Brain microvascular endothelial cell (primary cell): Measurements from ENCODE around the gene MYO3B.

Experiments
- DNase-seq: peaks from one replicate; pipeline ENCODE4 v3.0.0-alpha.2; 2020
- H3K27ac ChIP-seq: fragments of 250-450 bp; sonication (Bioruptor Pico); 2 replicates; pipeline ENCODE4 v1.5.1; 2020; ENCODE audit warnings: mild to moderate bottlenecking, moderate library complexity
- H3K27me3 ChIP-seq: fragments of 250-450 bp; sonication (Bioruptor Pico); replicated peaks from 2 replicates; pipeline ENCODE4 v1.5.1; 2020; ENCODE audit warnings: mild to moderate bottlenecking
- H3K36me3 ChIP-seq: fragments of 250-450 bp; sonication (Bioruptor Pico); replicated peaks from 2 replicates; pipeline ENCODE4 v1.5.1; 2020; ENCODE audit warnings: mild to moderate bottlenecking
- H3K4me3 ChIP-seq: 2 replicates; pipeline ENCODE4 v1.5.1; 2011; ENCODE audit warnings: low read depth, mild to moderate bottlenecking, control low read depth, low read length, moderate library complexity
- in situ Hi-C: cut with HindIII; loops from 2 replicates; pipeline ENCODE4 v1.10.0; 2017; ENCODE audit warnings: low sequenced_read_pairs, low pct_ligation_motif_present
- TF ChIP-seq, protein P1 (sequence below): IDR thresholded peaks from 2 replicates; pipeline ENCODE4 v1.5.1; 2011; ENCODE audit warnings: low read depth, mild to moderate bottlenecking, moderate library complexity, low read length, control low read depth, inconsistent platforms; ENCODE audit errors: missing control alignments

Gene MYO3B

GRCh38 chr2:170142502-170142901, 35.4 kb upstream of the MYO3B start:
- DNase-seq = no peak
- Histone ChIP-seq H3K36me3 (no peaks in the 10 kb centered on the region), H3K27ac (no peak overlapping the region), H3K4me3 (no peak overlapping the region), H3K27me3 (no peaks in the 10 kb centered on the region)
- in situ Hi-C loops = no loop called here
- TF ChIP-seq, protein P1, sequence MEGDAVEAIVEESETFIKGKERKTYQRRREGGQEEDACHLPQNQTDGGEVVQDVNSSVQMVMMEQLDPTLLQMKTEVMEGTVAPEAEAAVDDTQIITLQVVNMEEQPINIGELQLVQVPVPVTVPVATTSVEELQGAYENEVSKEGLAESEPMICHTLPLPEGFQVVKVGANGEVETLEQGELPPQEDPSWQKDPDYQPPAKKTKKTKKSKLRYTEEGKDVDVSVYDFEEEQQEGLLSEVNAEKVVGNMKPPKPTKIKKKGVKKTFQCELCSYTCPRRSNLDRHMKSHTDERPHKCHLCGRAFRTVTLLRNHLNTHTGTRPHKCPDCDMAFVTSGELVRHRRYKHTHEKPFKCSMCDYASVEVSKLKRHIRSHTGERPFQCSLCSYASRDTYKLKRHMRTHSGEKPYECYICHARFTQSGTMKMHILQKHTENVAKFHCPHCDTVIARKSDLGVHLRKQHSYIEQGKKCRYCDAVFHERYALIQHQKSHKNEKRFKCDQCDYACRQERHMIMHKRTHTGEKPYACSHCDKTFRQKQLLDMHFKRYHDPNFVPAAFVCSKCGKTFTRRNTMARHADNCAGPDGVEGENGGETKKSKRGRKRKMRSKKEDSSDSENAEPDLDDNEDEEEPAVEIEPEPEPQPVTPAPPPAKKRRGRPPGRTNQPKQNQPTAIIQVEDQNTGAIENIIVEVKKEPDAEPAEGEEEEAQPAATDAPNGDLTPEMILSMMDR = no peak

DNA sequence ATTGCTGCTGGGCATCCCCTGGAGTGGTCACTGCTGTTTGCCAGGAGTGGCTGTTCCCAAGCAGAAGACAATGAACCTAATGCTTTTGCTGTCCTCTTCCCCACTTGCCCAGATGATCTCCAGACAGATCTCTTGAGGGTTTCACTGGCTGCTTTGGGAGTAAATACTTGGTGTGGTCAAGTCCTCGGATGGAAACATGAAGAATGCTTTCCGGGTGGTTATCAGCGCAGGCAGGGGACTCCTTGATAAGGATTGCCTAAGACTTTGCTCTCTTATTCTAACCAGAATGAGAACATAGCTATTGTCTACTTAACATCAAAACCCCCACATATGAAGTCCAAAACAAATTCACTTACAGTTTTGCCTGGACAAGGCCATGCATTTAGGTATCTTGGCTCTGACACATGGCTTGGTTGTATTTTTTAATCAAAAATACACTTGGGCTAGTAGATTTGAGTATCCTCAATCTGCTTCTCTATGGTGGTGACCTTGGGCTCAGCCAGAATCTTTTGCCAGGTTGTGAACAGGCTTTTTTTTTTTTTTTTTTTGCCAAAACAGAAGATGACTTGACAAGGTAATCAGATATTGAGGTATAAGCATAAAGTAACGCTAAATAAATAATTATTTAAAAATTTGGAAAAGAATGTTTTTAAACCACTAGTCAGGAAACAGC, 34.8 kb upstream of the MYO3B start:
- in situ Hi-C loops = no loop called here
- TF ChIP-seq, protein P1 = no peak

GRCh38 chr2:170144761-170145160, 33.2 kb upstream of the MYO3B start:
- TF ChIP-seq, protein P1 = no peak
- Histone ChIP-seq H3K4me3 (no peak overlapping the region), H3K36me3 (no peaks in the 10 kb centered on the region), H3K27ac (no peak overlapping the region), H3K27me3 (no peaks in the 10 kb centered on the region)
- in situ Hi-C loops = no loop called here
- DNase-seq = no peak

More for the DNA sequence above, 34.8 kb upstream of the MYO3B start:
- peak; percentile 31 for DNase-seq
- Histone ChIP-seq H3K27ac (no peak overlapping the region), H3K36me3 (no peaks in the 10 kb centered on the region), H3K27me3 (no peaks in the 10 kb centered on the region), H3K4me3 (no peak overlapping the region)

- TF ChIP-seq, protein P1 = no peak
- Histone ChIP-seq H3K27me3 (no peaks in the 10 kb centered on the region), H3K4me3 (no peak overlapping the region), H3K27ac (no peak overlapping the region), H3K36me3 (no peaks in the 10 kb centered on the region)
- in situ Hi-C loops = no loop called here
- DNase-seq = no peak
Observed at GRCh38 chr2:170145191-170145590, 32.8 kb upstream of the MYO3B start.

DNA sequence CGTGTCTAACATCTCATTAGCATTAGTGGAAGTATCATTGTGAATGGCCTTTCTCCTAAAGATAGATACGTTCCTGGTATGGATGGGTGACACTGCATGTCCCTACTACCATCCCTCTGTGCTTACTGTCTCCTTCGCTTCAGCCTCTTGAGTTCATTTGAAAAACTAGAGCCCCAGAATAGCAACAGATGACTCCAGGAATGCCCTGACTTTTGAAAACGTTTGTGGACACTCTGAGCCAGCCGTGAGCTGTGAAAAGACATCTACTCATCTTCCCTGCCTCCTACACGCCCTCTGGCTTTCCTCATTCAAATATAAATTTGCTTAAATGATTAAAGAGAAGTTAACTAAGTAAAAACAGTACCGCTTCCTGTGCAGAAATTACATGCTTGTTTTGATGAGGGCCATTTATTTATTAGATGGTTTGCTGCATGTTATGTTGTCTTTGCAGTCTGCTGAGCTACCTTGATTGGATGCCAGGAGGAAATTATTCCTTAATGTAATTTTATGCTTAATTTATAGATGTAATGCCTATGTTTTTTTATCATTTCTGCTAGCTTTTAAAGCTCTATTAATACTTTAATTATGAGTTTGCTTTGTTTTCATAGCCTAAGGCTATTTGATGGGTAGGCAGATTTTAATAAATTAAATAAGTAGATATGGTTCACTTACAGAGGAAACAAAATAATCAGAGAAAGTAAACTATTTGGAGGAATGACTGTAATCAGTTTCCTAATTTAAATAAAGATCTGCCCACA, 32.1 kb upstream of the MYO3B start:
- Histone ChIP-seq H3K27me3 (no peaks in the 10 kb centered on the region), H3K27ac (no peak overlapping the region), H3K36me3 (no peaks in the 10 kb centered on the region), H3K4me3 (no peak overlapping the region)
- in situ Hi-C loops = no loop called here
- no peak for DNase-seq
- TF ChIP-seq, protein P1 = no peak
